H1 (cell line): ENCODE results near the gene PXT1. TPM values are rescaled to one million over a fixed set of nuclear protein-coding genes. Genes with fewer than 3 reads are reported as not detected.

Experiments used
- EP300 ChIP-seq, 2 experiments: IDR thresholded peaks; 1 replicate in 1 of 2; 2 replicates in 1 of 2; pipeline ENCODE4 v1.6.1; 2011 to 2012; ENCODE audit warnings: low read depth in 2 of 2, low read length in 2 of 2, mild to moderate bottlenecking in 2 of 2, borderline replicate concordance in 1 of 2, inconsistent platforms in 1 of 2, moderate library complexity in 1 of 2
- polyA plus RNA-seq, 7 experiments: library from polyadenylated mRNA; depleted of rRNA in 3 of 7; stranded (reverse) in 5 of 7; unstranded in 2 of 7; fragments of >200 nt in 5 of 7; fragments of 200-250 nt in 2 of 7; gene quantifications; 1 replicate in 5 of 7; 2 replicates in 1 of 7; 4 replicates in 1 of 7; pipeline versions ENCODE4 v1.2.1 to v1.2.3, GENCODE V29; 2011 to 2013; ENCODE audit warnings: missing spikeins in 2 of 7, mixed read lengths in 2 of 7
- total RNA-seq: library from RNA; stranded (reverse); fragmentation: NEBNext Ultra II Directional; extraction: Animal tissue kit (Norgen Biotek cat#: 25700); gene quantifications from 2 replicates; pipeline ENCODE4 v1.2.1, GENCODE V29; 2021
- TF ChIP-seq, protein P1 (sequence below): IDR thresholded peaks from 2 replicates; pipeline ENCODE4 v1.6.1; 2012; ENCODE audit warnings: inconsistent platforms

Gene PXT1
- total and polyA plus RNA-seq, 2 of the 8 experiments (the other 6 are each of a cell fraction or from before 2014, with no cell fraction given): 0.06 TPM; not detected in 1

DNA sequence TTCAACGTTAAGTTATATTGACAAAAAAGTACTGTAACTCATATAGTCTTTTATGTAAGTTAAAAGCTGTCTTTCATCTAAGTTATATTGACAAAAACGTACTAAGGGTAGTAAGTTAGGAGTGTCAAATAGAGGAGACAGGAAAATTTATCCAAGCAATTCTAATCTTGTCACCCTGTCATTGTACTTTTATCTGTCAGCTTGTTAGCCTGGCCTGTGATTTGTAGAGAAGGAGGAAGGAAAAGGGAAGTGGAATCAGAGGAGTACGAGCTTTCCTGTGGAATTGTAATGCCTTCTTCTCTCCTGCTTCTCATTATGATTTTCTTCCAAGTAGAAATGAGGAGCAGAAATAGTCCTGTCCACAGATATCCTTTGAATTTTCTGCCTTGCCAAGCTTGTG is 19.0 kb upstream of the PXT1 start (continued):
- TF ChIP-seq, protein P1, sequence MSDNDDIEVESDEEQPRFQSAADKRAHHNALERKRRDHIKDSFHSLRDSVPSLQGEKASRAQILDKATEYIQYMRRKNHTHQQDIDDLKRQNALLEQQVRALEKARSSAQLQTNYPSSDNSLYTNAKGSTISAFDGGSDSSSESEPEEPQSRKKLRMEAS: no peak
- TF ChIP-seq EP300 (IDR thresholded peaks at IDR 0.05; ENCODE audit: borderline replicate concordance in 1 of 2, low read depth in 2 of 2, low read length in 2 of 2): no peak
